Measurements from ENCODE around the gene BTBD10. TPM values are rescaled to one million over a fixed set of nuclear protein-coding genes. Genes with fewer than 3 reads are reported as not detected.

Gene BTBD10
- total and polyA plus RNA-seq, 2 of the 13 experiments (the other 11 are each of a cell fraction or from before 2014, with no cell fraction given), result 9.8 to 26.6 TPM

DNA sequence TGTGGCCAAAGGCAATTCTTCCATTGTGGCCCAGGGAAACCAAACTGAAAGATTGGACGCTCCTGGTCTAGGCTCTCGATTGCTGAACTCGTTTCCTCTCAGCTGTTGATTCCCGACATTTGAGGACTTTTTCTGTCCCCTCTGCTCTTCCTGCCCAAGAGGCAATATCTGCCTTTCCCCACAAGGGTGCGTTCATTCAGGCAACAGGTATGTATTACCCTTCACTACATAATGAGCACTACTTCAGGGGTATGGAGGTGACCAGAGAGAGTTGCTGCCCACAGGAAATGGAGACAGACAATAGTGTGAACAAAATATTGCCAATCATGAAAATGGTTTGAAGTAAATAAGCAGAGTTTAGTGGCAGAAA lies 24.6 kb upstream of the BTBD10 start (continued):
- TF ChIP-seq ZNF878 (CRISPR knock-in tag; IDR thresholded peaks at IDR 0.05) (no peak), PHF21A (CRISPR knock-in tag; IDR thresholded peaks at IDR 0.05) (0 out of 2 replicates have a peak, but pooled peaks have one; percentile 12), ZNF414 (CRISPR knock-in tag; IDR thresholded peaks at IDR 0.05) (0 out of 2 replicates have a peak, but pooled peaks have one; percentile 60), RXRA (CRISPR knock-in tag; IDR thresholded peaks at IDR 0.05) (no peak), PCBP2 (optimal IDR thresholded peaks at IDR 0.05; ENCODE audit: low read depth, low read length, poor library complexity, severe bottlenecking) (no peak), ZFP37 (CRISPR knock-in tag; IDR thresholded peaks at IDR 0.05; ENCODE audit: borderline replicate concordance) (no peak), XRCC5 (optimal IDR thresholded peaks at IDR 0.05; ENCODE audit: low read length) (peak; percentile 6), RBFOX2 (IDR thresholded peaks at IDR 0.05; ENCODE audit: low read depth, low read length) (no peak), FOXP1 (IDR thresholded peaks at IDR 0.05) (no peak), FOXP1 (CRISPR knock-in tag; IDR thresholded peaks at IDR 0.05) (no peak), DR1 (CRISPR knock-in tag; IDR thresholded peaks at IDR 0.05) (no peak), HOXA5 (CRISPR knock-in tag; IDR thresholded peaks at IDR 0.05) (no peak), TP53 (CRISPR knock-in tag; conservative IDR thresholded peaks at IDR 0.05) (no peak), ZNF136 (CRISPR knock-in tag; IDR thresholded peaks at IDR 0.05; ENCODE audit: low read depth) (no peak)
- TF ChIP-seq, protein P1, sequence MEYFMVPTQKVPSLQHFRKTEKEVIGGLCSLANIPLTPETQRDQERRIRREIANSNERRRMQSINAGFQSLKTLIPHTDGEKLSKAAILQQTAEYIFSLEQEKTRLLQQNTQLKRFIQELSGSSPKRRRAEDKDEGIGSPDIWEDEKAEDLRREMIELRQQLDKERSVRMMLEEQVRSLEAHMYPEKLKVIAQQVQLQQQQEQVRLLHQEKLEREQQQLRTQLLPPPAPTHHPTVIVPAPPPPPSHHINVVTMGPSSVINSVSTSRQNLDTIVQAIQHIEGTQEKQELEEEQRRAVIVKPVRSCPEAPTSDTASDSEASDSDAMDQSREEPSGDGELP (IDR thresholded peaks at IDR 0.05; ENCODE audit: borderline replicate concordance, low read depth), result peak; percentile 75
- TF ChIP-seq, protein P2, sequence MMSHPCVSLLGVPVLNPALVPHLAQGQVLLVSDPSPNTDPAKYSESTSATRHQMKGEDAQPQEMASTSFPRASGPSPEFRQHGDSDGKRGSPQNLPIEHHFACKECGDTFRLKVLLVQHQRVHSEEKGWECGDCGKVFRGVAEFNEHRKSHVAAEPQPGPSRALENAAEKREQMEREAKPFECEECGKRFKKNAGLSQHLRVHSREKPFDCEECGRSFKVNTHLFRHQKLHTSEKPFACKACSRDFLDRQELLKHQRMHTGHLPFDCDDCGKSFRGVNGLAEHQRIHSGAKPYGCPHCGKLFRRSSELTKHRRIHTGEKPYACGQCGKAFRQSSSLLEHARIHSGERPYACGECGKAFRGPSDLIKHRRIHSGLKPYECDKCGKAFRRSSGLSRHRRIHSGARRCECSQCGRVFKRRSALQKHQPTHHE (CRISPR knock-in tag; IDR thresholded peaks at IDR 0.05; ENCODE audit: borderline replicate concordance), result 0 out of 2 replicates have a peak, but pooled peaks have one; percentile 30
- TF ChIP-seq, protein P3, sequence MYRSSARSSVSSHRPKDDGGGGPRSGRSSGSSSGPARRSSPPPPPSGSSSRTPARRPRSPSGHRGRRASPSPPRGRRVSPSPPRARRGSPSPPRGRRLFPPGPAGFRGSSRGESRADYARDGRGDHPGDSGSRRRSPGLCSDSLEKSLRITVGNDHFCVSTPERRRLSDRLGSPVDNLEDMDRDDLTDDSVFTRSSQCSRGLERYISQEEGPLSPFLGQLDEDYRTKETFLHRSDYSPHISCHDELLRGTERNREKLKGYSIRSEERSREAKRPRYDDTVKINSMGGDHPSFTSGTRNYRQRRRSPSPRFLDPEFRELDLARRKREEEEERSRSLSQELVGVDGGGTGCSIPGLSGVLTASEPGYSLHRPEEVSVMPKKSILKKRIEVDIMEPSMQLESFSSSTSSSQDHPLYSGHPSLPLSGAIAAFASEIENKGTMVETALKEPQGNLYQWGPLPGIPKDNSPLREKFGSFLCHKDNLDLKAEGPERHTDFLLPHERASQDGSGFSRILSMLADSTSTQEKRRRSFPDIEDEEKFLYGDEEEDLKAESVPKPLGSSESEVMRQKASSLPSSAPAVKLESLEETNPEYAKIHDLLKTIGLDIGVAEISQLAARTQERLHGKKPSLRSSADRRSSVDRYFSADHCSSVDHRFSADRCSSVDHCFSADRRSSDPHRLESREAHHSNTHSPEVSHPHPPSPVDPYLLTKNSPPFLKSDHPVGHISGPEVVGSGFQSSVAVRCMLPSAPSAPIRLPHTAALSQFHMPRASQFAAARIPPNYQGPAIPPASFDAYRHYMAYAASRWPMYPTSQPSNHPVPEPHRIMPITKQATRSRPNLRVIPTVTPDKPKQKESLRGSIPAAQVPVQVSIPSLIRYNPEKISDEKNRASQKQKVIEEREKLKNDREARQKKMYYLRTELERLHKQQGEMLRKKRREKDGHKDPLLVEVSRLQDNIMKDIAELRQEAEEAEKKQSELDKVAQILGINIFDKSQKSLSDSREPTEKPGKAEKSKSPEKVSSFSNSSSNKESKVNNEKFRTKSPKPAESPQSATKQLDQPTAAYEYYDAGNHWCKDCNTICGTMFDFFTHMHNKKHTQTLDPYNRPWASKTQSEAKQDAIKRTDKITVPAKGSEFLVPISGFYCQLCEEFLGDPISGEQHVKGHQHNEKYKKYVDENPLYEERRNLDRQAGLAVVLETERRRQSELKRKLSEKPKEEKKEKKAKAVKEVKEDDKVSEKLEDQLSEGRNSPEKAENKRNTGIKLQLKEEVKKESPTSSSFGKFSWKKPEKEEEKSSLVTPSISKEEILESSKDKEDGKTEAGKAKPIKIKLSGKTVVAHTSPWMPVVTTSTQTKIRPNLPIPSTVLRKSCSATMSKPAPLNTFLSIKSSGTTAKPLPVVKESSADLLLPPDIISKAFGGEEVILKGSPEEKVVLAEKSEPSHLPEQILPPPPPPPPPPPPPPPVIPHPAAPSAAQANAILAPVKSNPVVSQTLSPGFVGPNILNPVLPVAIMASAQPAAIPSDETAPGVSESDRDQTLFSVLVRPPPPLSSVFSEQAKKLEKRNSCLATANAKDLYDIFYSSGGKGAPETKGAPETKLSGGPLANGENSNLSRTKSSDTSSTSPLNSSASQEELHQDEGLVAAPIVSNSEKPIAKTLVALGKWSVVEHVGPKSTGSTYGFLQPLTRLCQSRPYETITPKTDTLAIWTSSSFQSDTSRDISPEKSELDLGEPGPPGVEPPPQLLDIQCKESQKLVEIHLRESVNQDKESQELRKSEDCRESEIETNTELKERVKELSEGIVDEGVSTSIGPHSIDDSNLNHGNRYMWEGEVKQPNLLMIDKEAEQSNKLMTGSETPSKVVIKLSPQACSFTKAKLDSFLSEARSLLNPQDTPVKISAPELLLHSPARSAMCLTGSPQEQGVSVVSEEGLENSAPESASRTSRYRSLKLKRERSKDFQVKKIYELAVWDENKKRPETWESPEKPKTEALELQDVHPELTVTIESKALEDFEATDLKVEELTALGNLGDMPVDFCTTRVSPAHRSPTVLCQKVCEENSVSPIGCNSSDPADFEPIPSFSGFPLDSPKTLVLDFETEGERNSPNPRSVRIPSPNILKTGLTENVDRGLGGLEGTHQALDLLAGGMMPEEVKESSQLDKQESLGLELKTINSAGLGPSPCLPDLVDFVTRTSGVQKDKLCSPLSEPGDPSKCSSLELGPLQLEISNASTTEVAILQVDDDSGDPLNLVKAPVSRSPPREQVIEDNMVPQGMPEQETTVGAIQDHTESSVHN (CRISPR knock-in tag; IDR thresholded peaks at IDR 0.05), result no peak

Data from HepG2 (cell line).